HL-60/S4 treated with retinoic acid at 250 ng/mL for 4 days and 3 days (cell line): Measurements from ENCODE around the gene FAH.
"Not testable (repeated sequence)": the region's sequence is repeated elsewhere in the genome, so short reads cannot be mapped to it uniquely, and the experiment has no call there.

Source experiments
- in situ Hi-C: fragments of 300-500 bp; cut with MboI; formaldehyde crosslinking; loops from 2 replicates; pipeline ENCODE4 v1.7.0; 2022; ENCODE audit warnings: low sequenced_read_pairs

FAH gene

DNA sequence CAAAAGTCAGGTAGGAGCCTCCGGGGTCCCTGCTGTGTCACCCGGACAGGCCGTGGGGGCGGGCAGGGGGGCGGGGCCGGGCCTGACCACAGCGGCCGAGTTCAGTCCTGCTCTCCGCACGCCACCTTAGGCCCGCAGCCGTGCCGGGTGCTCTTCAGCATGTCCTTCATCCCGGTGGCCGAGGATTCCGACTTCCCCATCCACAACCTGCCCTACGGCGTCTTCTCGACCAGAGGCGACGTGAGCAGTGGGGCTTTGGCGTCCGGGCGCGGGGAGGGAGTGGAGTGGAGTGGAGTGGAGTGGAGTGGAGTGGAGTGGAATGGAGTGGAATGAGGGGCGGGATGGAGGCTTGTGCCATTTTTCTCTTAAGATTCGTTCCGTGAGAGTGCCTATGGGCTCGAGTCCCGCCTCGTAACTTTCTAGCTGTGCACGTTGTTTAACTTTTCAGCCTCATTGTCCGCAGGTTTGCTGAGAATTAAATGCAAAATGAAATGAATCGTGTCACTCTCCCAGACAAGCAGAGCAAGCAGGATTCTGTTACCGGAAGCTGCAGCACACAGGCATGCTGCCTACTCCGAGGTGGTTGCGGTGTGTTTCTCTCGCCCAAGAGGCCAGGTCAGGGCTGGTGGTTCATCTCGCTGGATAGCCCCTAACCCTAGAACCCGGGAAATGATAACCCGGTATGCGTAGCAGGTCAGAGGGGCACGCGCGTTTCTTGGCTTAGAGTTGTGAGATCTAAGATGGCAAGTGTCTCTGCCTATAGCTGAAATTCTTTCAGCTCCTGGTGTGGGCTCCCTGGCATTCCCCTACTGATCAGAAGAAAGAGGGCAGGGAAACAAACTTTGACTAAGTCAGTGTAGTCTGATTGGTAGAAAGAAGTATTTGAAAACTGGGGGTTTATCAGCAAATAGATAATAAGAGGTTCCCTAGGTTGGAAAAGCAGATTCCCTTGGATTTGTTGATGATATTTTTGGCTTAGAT lies at the start of gene FAH:
TSS of gene FAH (plus strand) at position 104 of the 981 bp plus-strand sequence. CDS start at position 160, 56 bp downstream.
- in situ Hi-C loops: loop anchor here (25.0 kb wide), 1 partner anchor 241 kb away; no protein-coding TSS in a partner anchor

- in situ Hi-C loops: no loop called here
Observed at GRCh38 chr15:80105193-80105592, 47.6 kb upstream of the FAH start.

DNA sequence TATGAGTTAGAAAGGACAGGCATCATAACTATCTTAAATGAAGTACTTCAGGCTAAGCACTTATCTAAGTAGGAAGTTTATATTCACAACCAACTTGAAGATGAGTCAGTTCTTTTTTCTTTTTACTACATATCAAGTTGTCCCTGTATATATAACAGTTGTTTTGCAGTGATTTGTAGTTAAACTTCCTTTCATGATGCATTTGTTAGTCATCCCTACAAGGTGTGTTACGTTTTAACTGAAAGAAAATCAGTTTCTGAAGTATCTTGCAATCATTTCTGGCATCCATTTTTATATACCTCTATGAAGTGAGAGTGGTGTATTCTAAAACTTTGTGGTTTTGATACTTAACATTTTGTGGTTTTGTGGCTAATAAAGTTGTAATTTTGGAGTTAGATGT lies 47.2 kb upstream of the FAH start:
- in situ Hi-C loops: no loop called here

DNA sequence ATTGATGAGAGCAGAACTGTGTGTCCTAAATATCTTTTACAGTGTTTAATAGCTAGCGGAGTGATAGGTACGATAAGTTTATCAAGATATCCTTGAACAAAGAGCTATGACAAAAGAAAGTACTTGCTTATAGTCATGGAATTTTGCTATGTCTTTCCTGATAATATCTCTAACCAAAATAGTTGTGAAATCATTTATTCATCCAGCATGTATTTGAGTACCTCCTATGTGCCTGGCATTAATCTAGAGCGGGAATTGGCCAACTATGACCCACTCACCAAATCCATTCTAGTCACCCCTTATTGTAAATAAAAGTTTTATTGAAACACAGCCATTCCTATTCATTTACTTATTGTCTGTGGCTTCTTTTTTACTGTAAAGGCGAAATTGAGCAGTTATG lies 46.7 kb upstream of the FAH start:
- in situ Hi-C loops: no loop called here

- in situ Hi-C loops: no loop called here
Observed at GRCh38 chr15:80107204-80107603, 45.6 kb upstream of the FAH start.

DNA sequence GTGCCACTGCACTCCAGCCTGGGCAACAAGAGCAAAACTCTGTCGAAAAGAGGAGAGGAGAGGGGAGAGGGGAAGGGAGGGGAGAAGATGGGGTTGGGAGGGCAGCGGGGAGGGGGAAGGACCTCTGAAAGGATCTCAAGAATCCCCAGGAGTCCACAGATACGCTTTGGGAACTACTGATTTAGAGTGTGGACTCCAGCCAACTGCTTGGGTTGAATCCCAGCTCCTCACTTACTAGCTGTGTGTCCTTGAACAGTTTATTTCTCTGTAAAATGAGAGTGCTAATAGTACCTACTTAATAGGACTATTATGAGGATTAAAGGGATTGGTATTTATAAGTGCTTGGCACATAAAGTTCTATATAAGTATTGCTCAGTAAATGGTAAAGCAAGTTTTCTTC lies 45.0 kb upstream of the FAH start:
- in situ Hi-C loops: no loop called here

GRCh38 chr15:80109388-80109787 lies 43.4 kb upstream of the FAH start:
- in situ Hi-C loops: no loop called here

DNA sequence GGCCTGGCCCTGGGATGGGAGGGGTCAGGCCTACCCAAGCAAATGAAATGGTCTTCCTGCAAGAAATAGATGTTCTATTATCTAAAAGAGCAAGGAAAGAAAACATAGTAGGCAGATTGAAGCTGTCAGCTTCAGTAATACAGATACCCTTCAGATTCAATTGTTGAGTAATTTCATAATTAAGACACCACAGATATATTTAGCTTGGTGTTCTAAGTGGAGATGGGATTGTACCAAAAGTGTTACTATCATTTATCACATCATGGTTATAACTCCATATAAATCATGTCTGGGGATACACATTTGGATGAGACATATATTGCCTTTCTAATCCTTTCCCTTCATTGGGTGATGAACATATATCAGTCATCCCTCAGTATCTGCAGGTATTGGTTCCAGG lies 41.9 kb upstream of the FAH start:
- in situ Hi-C loops: no loop called here

DNA sequence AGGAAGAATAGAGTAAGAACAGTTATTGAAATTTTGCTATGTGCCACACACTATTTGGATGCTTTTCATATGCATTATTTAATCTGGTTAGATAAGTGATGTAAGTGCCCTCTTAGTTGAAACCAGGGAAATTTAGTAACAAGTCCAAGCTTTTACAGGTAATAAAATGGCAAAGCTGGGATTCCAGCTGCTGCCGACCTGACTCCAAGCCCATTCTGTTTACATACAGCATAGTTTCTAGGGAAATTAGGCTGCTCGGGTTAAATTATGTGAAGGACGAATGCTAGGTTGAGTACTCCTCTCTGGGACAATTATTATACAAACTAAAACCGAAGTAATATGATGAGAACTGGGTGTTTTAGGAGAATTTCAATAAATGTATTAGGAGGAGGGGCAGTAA lies 38.7 kb upstream of the FAH start:
- in situ Hi-C loops: no loop called here

GRCh38 chr15:80115021-80115420 lies 37.8 kb upstream of the FAH start:
- in situ Hi-C loops: no loop called here

- in situ Hi-C loops: no loop called here
Observed at GRCh38 chr15:80118956-80119355, 33.8 kb upstream of the FAH start.

DNA sequence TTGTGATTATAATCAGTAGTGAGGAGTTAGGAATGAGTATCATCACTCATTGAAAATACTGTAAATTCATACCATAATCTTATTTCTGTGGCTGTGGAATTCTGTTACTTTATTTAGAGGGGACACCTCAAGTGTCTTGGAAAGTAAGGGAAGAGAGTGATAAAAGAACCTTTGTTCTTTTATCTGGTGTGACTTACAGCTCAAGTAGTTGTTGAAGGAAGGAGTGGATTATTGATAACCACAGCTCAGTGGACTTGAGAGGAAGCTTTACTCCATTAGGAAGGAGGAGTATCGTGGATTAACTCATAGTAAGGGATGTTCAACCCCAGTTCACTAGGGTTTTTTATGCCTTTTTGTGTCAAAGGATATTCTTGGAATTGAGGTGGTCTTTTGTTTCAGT lies 32.2 kb upstream of the FAH start:
- in situ Hi-C loops: no loop called here

DNA sequence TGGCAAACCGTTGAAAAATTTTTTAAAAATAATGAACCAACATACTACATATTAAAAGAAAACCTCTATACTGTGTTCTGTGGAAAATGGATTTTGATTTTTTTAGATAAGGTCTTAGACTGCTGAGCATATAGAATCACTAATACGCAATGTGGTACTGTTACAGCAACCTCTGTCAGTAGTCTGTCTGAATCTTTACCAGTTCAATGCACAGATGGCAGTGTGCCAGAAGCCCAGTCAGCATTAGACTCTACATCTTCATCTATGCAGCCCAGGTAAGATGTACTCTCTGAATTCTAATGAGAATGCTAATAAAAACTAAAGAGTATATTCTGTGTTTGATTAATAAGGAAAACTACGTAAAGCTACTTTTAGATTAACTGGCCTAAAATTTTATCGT lies 31.3 kb upstream of the FAH start:
- in situ Hi-C loops: no loop called here

DNA sequence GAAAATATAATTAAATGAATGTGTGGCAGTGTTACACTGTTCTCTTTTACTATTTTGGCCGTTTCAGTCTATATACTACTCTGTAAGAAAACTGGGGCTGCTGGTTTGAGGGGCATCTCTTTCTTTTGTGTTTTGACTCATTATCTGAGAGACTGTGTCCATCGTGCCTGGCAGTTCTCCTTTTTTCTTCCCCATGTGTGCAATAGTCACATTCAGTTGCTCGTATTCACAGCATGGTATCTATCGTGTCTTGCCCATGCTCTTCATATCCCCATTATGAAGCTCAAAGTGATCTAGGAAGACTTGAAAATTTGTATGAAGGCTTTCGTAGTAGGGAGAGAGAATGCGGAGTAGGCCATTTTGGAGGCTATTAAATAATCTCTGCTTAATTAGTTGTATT lies 29.8 kb upstream of the FAH start:
- in situ Hi-C loops: no loop called here

DNA sequence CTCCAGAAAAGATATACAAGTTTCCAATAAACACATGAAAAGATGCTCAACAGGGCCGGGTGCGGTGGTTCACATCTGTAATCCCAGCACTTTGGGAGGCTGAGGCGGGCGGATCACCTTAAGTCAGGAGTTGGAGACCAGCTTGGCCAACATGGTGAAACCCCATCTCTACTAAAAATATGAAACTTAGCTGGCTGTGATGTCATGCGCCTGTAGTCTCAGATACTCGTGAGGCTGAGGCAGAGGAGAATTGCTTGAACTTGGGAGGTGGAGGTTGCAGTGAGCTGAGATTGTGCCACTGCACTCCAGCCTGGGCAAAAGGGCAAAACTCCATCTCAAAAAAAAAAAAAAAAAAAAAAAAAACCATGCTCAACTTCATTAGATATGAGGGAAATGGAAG lies 25.5 kb upstream of the FAH start:
- in situ Hi-C loops: not testable (repeated sequence)

DNA sequence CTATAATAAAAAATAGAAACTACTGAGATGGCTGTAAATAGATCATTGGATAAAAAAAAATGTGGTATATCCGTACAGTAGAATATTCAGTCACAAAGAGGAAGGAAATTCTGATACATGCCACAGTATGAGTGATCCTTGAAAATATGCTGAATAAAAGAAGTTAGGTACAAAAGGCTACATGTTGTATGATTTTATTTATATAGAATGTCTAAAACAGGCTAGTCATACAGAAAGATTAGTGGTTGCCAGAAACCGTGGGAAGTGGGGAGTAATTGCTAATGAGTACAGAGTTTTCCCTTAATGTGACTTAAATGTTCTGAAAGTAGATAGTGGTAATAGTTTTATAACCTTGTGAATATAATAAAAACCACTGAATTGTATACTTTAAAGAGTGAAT lies 24.9 kb upstream of the FAH start:
- in situ Hi-C loops: no loop called here

DNA sequence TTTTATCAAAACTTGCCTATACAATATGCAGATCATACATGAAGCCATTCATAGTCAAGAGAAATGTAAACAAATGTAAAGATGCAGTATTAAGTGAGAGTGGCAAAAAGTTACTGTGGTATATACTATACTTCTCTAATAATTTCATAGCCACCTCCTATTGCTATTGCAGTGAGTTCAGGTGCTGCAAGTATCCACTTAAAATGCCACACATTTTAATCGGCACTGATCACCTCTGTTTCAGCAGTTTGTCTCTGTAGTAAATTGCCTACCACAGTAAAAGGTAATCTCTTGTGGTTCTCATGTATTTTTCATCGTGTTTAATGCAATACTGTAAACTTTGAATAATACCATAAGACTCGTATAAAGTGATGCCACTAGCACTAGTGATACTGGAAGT lies 20.4 kb upstream of the FAH start:
- in situ Hi-C loops: no loop called here

DNA sequence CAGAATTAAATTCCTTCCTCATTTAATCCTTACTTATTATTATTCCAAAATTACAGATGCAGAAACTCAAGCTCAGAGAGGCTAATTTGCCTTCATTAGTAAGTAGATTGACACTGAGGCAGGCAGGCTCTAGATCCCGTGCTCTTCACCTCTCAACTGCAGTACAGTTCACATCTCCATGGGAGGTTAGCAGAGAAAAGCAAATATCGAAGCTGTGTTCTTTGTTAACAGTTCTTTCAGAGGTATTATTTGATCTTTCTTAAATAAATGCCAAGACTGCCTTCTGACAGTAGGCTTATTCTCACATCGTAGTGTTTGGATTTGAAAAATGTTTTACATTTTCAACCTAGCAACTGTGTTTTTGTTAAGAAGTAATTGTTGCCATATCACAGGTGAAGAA lies 15.9 kb upstream of the FAH start:
- in situ Hi-C loops: no loop called here

DNA sequence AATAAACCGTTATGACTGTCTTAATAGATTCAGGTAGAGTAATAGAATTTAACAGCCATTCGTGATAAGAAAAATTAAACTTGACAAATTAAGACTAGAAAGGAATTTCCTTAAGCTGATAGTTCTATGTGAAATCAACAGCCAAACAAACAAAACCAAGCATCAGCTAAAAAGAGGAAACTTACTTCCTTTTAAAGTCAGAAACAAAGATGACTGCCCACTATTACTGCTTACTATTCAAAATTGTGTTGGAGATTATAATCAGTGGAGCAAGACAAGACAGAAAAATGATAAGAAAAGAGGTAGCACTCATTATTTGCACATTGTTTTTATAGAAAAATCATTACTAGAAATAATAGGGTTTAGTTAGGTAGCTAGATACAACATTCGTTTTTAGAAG lies 13.8 kb upstream of the FAH start:
- in situ Hi-C loops: no loop called here

DNA sequence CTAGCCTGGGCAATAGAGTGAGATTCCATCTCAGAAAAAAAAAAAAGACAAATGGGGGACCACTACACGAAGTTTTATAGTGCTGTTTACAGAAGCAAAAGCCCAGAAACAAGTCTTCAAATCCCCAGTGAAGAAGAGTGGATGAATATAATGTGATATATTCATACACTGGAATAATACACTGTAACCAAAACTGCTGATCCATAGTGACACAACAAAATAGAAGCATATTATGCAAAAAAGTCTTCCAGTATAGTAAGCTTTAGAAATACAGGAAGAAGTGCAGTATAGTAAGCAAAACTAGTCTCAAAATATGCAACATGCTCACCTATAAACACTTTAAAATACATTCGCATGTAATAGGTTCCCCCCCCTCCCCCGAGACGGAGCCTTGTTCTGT lies 11.9 kb upstream of the FAH start:
- in situ Hi-C loops: no loop called here

DNA sequence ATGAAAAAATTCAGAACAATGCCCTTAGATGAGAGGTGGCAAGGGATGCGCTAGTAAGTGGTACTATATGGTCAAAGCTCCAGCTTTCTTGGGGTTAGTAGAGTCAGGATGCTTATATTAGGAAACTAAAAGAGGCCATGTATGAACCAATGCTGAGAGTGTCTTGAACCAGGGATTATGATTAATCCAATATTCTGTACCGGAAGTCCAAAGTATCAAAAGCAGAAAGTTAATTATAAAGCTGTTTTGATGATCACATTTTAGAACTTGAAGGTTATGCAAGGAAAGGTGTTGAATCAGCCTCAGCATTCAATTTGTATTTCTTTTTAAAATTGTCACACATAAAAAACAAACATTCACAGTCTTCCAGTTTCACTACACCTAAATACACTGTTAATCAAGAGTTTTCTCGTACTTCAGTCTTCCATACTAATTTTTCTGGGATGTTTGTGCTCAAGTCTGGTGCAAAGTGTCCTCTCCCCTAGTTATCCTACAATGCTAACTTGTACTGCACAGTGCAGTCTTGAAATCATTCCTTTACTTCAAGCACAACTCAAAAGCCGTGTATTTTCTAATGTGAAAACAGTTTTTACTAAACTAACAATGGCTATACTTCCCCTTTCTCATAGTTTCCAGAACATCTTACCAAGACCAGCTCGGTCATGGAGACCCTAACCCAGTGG lies 10.7 kb upstream of the FAH start:
- in situ Hi-C loops: no loop called here

- in situ Hi-C loops: no loop called here
Observed at GRCh38 chr15:80142646-80143045, 10.2 kb upstream of the FAH start.
